GM12878 (cell line): ENCODE measurements around the gene SRP68. TPM values are rescaled to one million over a fixed set of nuclear protein-coding genes. Genes with fewer than 3 reads are reported as not detected.

Experiments
- ATAC-seq: fragments of 200-7000 bp; cut with Tn5 transposase; 3 replicates; pipeline ENCODE4 v1.9.1; 2020; ENCODE audit warnings: mild to moderate bottlenecking, moderate library complexity
- BruUV-seq: library from RNA; stranded (reverse); fragments of 400-500 nt; replicated peaks from 2 replicates; lab custom pipeline; 2021; lab: Mats Ljungman, UMichigan
- CTCF ChIA-PET: fragments of 300-600 bp; sonication (Branson Sonifier 250); formaldehyde crosslinking; extraction: SDS; loops from one replicate; lab custom pipeline; 2021; ENCODE audit warnings: inconsistent platforms; lab: Yijun Ruan, JAX
- POLR2A ChIA-PET: fragments of 350-600 bp; formaldehyde crosslinking; extraction: SDS; loops from one replicate; lab custom pipeline; 2021; ENCODE audit warnings: inconsistent platforms; lab: Charles Lee
- RAD21 ChIA-PET: fragments of 300-600 bp; sonication (Branson Sonifier 250); formaldehyde crosslinking; loops from one replicate; lab custom pipeline; 2023; ENCODE audit warnings: antibody characterized with exemption; ENCODE audit not compliant: unreplicated experiment; lab: Charles Lee
- SMC1A ChIA-PET: fragments of 300-600 bp; sonication (Branson Sonifier 250); formaldehyde crosslinking; loops from one replicate; lab custom pipeline; 2023; ENCODE audit not compliant: unreplicated experiment, uncharacterized antibody; lab: Charles Lee
- DNase-seq: peaks from one replicate; pipeline ENCODE4 v3.0.0-alpha.2; 2011; ENCODE audit warnings: low read depth, low spot score
- FAIRE-seq: peaks from 3 replicates; lab custom pipeline; 2011; peaks lifted over from hg19 to GRCh38; lab: Jason Lieb, UNC
- H2AFZ ChIP-seq: 2 replicates; pipeline ENCODE4 v1.6.0; 2011; ENCODE audit warnings: low read depth, low read length, control low read depth; ENCODE audit not compliant: control insufficient read depth
- H3K27ac ChIP-seq: 2 replicates; pipeline ENCODE4 v1.5.1; 2011; ENCODE audit warnings: control low read depth; ENCODE audit not compliant: control insufficient read depth, insufficient read depth
- H3K27me3 ChIP-seq, 2 experiments: replicated peaks in 1 of 2; 2 replicates each; pipeline versions ENCODE4 v1.6.0 to v1.6.1; 2011; ENCODE audit warnings: low read length in 1 of 2; ENCODE audit not compliant: control insufficient read depth in 2 of 2, insufficient read depth in 2 of 2
- H3K36me3 ChIP-seq, 2 experiments: 2 replicates each; pipeline ENCODE4 v1.5.1; 2011; ENCODE audit warnings: low read length in 1 of 2; ENCODE audit not compliant: control insufficient read depth in 2 of 2, insufficient read depth in 2 of 2
- H3K4me1 ChIP-seq: 2 replicates; pipeline ENCODE4 v1.6.1; 2011; ENCODE audit warnings: mild to moderate bottlenecking, low read length, moderate library complexity, mixed read lengths; ENCODE audit not compliant: control insufficient read depth, insufficient read depth
- H3K4me2 ChIP-seq: 2 replicates; pipeline ENCODE4 v1.6.0; 2011; ENCODE audit warnings: control low read depth; ENCODE audit not compliant: control insufficient read depth, insufficient read depth
- H3K4me3 ChIP-seq: fragments of 200-600 bp; sonication (generic); 2 replicates; pipeline ENCODE4 v1.5.1; 2016
- H3K79me2 ChIP-seq: 2 replicates; pipeline ENCODE4 v1.6.0; 2011; ENCODE audit warnings: low read length; ENCODE audit not compliant: control insufficient read depth, insufficient read depth
- H3K9ac ChIP-seq: 2 replicates; pipeline ENCODE4 v1.8.0; 2011; ENCODE audit warnings: low read length, control low read depth, mixed read lengths; ENCODE audit not compliant: control insufficient read depth, insufficient read depth
- H3K9me3 ChIP-seq: replicated peaks from 3 replicates; pipeline ENCODE4 v1.5.1; 2011; ENCODE audit warnings: mild to moderate bottlenecking, low read length; ENCODE audit not compliant: control insufficient read depth, insufficient read depth
- H4K20me1 ChIP-seq: 2 replicates; pipeline ENCODE4 v1.6.0; 2011; ENCODE audit not compliant: control insufficient read depth, insufficient read depth
- BMI1 ChIP-seq: fragments of 450-650 bp; IDR thresholded peaks from 2 replicates; pipeline ENCODE4 v1.6.1; 2016; ENCODE audit warnings: mild to moderate bottlenecking, moderate library complexity, borderline replicate concordance
- CBX3 ChIP-seq: fragments of 200-600 bp; sonication (generic); IDR thresholded peaks from 2 replicates; pipeline ENCODE4 v1.6.1; 2016; ENCODE audit warnings: low read depth, borderline replicate concordance
- DPF2 ChIP-seq: fragments of 450-650 bp; IDR thresholded peaks from 2 replicates; pipeline ENCODE4 v1.6.1; 2017; ENCODE audit warnings: mild to moderate bottlenecking
- EZH2 ChIP-seq: IDR thresholded peaks from 2 replicates; pipeline ENCODE4 v1.6.1; 2012; ENCODE audit warnings: low read depth, mild to moderate bottlenecking, control low read depth, inconsistent platforms, low read length, borderline replicate concordance; ENCODE audit not compliant: control insufficient read depth
- GATAD2B ChIP-seq: fragments of 450-650 bp; conservative IDR thresholded peaks from 2 replicates; pipeline ENCODE4 v1.6.1; 2017; ENCODE audit warnings: low read depth, mild to moderate bottlenecking, moderate library complexity
- HDAC2 ChIP-seq: fragments of 200-600 bp; sonication (generic); IDR thresholded peaks from 2 replicates; pipeline ENCODE4 v1.6.1; 2017
- IKZF2 ChIP-seq, 2 experiments: fragments of 450-650 bp; IDR thresholded peaks; 2 replicates each; pipeline ENCODE4 v1.6.1; 2017; ENCODE audit warnings: mild to moderate bottlenecking in 2 of 2, moderate library complexity in 2 of 2
- JUNB ChIP-seq: IDR thresholded peaks from 2 replicates; pipeline ENCODE4 v1.6.1; 2016; ENCODE audit warnings: antibody characterized with exemption, mild to moderate bottlenecking
- NR2C2 ChIP-seq: IDR thresholded peaks from 2 replicates; pipeline ENCODE4 v1.6.1; 2011; ENCODE audit warnings: borderline replicate concordance, low read depth; ENCODE audit not compliant: control insufficient read depth, insufficient read length
- PBX3 ChIP-seq: IDR thresholded peaks from 2 replicates; pipeline ENCODE4 v1.6.1; 2011; ENCODE audit warnings: mild to moderate bottlenecking, low read depth, low read length, moderate library complexity; ENCODE audit not compliant: insufficient replicate concordance
- RAD21 ChIP-seq: IDR thresholded peaks from 2 replicates; pipeline ENCODE4 v1.6.1; 2011; ENCODE audit warnings: mild to moderate bottlenecking, low read depth, low read length, moderate library complexity; ENCODE audit not compliant: insufficient read depth
- RELA ChIP-seq: fragments of 450-650 bp; IDR thresholded peaks from 2 replicates; pipeline ENCODE4 v1.8.0; 2014; ENCODE audit warnings: borderline replicate concordance; ENCODE audit not compliant: partially characterized antibody
- SMAD5 ChIP-seq: IDR thresholded peaks from 2 replicates; pipeline ENCODE4 v1.6.1; 2016; ENCODE audit warnings: antibody characterized with exemption, low read depth
- ZBED1 ChIP-seq: IDR thresholded peaks from 2 replicates; pipeline ENCODE4 v1.6.1; 2016; ENCODE audit warnings: borderline replicate concordance
- ZNF687 ChIP-seq: fragments of 450-650 bp; IDR thresholded peaks from 2 replicates; pipeline ENCODE4 v1.6.1; 2017; ENCODE audit warnings: mild to moderate bottlenecking, moderate library complexity
- WGBS: methylation state at CpG from one replicate; pipeline ENCODE4 v1.1.6; 2016; ENCODE audit warnings: low lambda C conversion rate; ENCODE audit not compliant: insufficient replicate concordance, insufficient coverage; ENCODE audit errors: missing lambda C conversion rate; 5-methylcytosine and 5-hydroxymethylcytosine counted together
- in situ Hi-C: fragments of 300-500 bp; cut with MboI; formaldehyde crosslinking; loops from 9 replicates; pipeline ENCODE4 v1.14.3; 2018; ENCODE audit warnings: mixed read lengths
- intact Hi-C: fragments of 100-400 bp; cut with micrococcal nuclease; formaldehyde crosslinking; loops from one replicate; pipeline ENCODE4 v1.14.2; 2022; ENCODE audit not compliant: unreplicated experiment
- polyA plus RNA-seq, 11 experiments: library from polyadenylated mRNA; depleted of rRNA in 4 of 11; unstranded in 6 of 11; stranded (reverse) in 5 of 11; fragments of >200 nt; fragmentation: Nextera tagmentation in 4 of 11; fragmentation: Illumina TruSeq in 1 of 11; extraction: Ambion mirVana in 4 of 11; extraction: Trizol in 1 of 11; gene quantifications; 1 replicate in 1 of 11; 2 replicates in 10 of 11; pipeline versions ENCODE4 v1.2.1 to v1.2.3, GENCODE V29; 2011 to 2016; ENCODE audit warnings: inconsistent platforms in 2 of 11, missing spikeins in 2 of 11, low read depth in 1 of 11
- total RNA-seq, 4 experiments: library from RNA; depleted of rRNA in 3 of 4; stranded (reverse); fragments of >200 nt in 3 of 4; fragmentation: Illumina TruSeq in 1 of 4; extraction: Trizol in 1 of 4; gene quantifications; 2 replicates each; pipeline versions ENCODE4 v1.2.1 to v1.2.3, GENCODE V29; 2013 to 2021

Gene SRP68
- total and polyA plus RNA-seq, 10 of the 15 experiments (the other 5 are each of a cell fraction or from before 2014, with no cell fraction given) = 24.7 to 89.7 (median 62.7) TPM

DNA sequence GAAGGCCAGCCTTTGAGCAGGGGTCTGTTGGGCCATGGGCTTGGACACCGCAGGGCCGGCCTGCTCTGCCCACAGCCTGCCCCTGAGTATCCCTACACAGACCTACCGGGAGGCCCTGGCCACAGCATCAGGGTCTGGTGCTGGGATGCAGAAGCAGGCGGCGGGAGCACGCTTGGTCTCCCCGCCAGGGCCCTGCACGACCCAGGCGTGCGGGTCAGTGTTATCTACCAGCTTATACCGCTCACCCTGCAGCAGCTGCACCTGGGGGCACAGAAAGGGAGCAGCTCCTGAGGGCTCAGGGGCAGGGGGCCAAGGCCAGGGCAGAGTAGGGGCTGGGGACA lies 54.0 kb downstream of the SRP68 start:
- no peak overlapping the region for H3K27ac ChIP-seq
- TF ChIP-seq SMAD5 (no peak), ZBED1 (no peak), GATAD2B (no peak), ZNF687 (no peak), JUNB (no peak), HDAC2 (no peak), PBX3 (no peak), CBX3 (no peak), IKZF2 (IDR thresholded peaks at IDR 0.05) (no peak), EZH2 (no peak), DPF2 (no peak), BMI1 (no peak), RAD21 (no peak), NR2C2 (no peak), RELA (no peak)
- TF ChIP-seq, all 136 proteins: peak for 0
- H3K36me3 ChIP-seq = no peaks in the 10 kb centered on the region
- SMC1A ChIA-PET = interaction anchor here (1.2 kb wide), 1 partner anchor 15 kb away, joined by 3 read pairs; no protein-coding TSS in a partner anchor
- no peak for FAIRE-seq
- H3K4me3 ChIP-seq = no peak overlapping the region
- 56% methylated on average over 11 of the region's 11 CpGs for WGBS
- no peaks in the 10 kb centered on the region for H3K9me3 ChIP-seq
- H3K27me3 ChIP-seq = no peaks in the 10 kb centered on the region
- H3K79me2 ChIP-seq = no peaks in the 10 kb centered on the region
- RAD21 ChIA-PET = interaction anchor here (1.5 to 1.6 kb wide), 2 partner anchors 16 to 261 kb away, joined by 3 to 7 read pairs; no protein-coding TSS in a partner anchor
- POLR2A ChIA-PET = no interaction called here
- ATAC-seq = no peak
- no peak overlapping the region for H3K4me2 ChIP-seq
- no peak for DNase-seq
- no peaks in the 10 kb centered on the region for H3K4me1 ChIP-seq
- no peaks in the 10 kb centered on the region for H4K20me1 ChIP-seq
- intact Hi-C loops (no loop called here), in situ Hi-C loops (no loop called here)
- no peak overlapping the region for H2AFZ ChIP-seq
- no peak overlapping the region for H3K9ac ChIP-seq
- no TSS peak for BruUV-seq
- CTCF ChIA-PET = interaction anchor here (2.1 kb wide), 1 partner anchor 261 kb away, joined by 9 read pairs; no protein-coding TSS in a partner anchor
